Measurements from ENCODE around the gene PGM5.
"Not testable (repeated sequence)": the region's sequence is repeated elsewhere in the genome, so short reads cannot be mapped to it uniquely, and the experiment has no call there.

Gene PGM5

DNA sequence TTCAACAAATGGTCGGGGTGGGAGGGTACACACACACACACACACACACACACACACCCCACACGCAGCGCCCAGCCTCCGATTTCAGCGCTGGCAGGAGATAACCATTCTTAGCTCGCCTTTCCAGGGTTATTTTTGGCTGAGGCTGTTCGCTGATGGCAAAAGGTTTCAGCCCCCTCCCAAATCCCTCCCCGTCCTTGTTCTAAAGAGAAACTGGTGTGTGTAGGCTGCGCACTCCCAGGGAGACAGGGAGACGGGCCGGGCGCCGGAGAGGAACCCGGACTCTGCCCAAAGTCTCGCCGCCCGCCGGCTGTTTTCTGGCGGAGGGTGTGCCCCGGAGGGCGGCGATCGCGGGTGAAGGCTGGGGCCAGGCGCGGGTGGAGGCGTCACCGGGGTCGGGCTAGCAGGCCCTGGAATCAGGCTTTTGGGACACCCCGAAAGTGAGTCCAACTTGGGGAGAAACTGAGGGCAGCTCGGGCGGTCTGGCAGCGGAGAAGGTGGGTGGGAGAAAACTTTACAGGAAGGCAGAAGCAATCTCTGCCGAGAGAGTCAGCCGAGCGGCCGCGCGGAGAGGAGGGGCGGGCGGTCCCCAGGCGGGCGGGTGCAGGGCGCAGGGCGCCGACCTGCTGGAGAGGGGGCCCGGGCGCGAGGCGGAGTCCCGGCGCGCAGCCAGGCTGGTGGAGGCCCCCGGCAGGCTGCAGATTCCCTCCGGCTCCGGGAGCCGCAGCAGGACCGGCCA is at the start of gene PGM5:
TSS of gene PGM5 (plus strand) at position 232 of the 739 bp plus-strand sequence. CDS start 517 bp downstream, outside the sequence.
- DNase-seq (ENCODE audit: low read depth, low spot score), result not testable (repeated sequence)

DNA sequence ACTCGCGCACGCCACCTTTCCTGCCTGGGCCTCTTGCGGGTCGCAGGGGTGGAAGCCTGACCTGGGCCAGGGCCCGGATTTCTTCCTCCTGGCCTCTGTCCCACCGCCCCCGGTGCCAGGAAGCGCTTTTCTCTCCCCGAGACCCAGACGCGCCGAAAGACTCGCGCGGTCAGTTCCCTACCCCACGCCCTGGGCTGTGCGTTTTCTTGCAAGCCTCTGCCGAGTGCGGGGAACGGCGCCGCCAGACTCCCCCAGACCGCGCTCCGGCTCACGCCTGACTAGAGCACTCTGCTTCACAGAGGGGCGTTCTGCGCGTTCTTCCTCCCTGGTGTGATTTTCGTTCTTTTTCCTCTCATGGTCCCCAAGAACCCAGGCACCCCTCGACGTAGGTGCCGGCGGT is 49.3 kb upstream of the PGM5 start:
- not testable (repeated sequence) for DNase-seq (ENCODE audit: low read depth, low spot score)

- not testable (repeated sequence) for DNase-seq (ENCODE audit: low read depth, low spot score)
These were observed 48.8 kb upstream of the PGM5 start for GRCh38 chr9:68307654-68308053.

GRCh38 chr9:68311208-68311607 is 45.2 kb upstream of the PGM5 start:
- not testable (repeated sequence) for DNase-seq (ENCODE audit: low read depth, low spot score)

GRCh38 chr9:68318209-68318608 is 38.2 kb upstream of the PGM5 start:
- not testable (repeated sequence) for DNase-seq (ENCODE audit: low read depth, low spot score)

DNA sequence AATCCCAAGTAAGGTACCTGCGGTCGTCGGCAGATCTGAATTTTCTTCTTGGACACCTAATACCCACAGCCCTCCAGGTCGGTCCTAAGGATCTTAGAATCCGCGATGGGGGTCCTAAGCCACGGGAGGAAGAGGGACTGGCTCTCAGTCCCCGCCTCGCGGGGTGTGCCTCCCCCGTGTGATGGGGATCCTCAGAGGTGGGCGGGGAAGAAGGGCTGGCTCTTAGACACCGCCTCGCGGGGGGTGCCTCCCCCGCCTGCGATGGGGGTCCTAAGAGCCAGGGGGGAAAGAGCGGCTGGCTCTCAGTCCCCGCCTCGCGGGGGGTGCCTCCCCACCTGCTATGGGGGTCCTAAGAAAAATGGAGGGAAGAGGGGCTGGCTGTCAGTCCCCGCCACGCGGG is 32.7 kb upstream of the PGM5 start:
- not testable (repeated sequence) for DNase-seq (ENCODE audit: low read depth, low spot score)

DNA sequence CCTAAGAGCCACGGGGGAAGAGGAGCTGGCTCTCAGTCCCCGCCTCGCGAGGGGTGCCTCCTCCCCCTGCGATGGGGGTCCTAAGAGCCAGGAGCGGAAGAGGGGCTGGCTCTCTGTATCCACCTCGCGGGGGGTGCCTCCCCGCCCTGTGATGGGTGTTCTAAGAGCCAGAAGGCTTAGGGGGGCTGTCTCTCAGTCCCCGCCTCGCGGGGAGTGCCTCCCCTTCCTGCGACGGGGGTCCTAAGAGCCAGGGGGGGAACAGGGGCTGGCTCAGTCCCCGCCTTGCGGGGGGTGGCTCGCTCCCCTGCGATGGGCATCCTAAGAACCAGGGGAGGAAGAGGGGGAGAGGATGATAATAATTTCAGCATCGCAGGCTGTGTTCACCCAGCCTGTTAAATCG is 31.9 kb upstream of the PGM5 start:
- DNase-seq (ENCODE audit: low read depth, low spot score), result not testable (repeated sequence)

DNA sequence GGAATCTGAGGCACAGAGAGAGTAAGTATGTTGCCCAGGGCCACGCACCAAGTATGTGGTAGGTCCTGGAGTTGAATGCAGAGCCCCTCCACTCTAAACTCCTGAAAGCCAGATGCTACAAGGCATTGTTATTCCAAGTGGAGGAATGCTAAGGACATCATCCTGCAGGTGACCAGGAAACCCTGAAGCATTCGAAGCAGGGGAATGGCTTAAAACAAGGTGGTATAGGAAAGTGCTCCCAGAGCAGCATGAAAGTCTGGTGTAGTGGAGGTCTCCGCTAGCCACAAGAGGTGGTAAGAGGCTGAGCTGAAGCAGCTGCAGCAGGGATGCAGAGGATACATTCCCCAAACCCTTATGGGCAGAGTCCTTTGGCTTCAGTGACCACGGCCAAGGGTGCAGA is 27.3 kb upstream of the PGM5 start:
- not testable (repeated sequence) for DNase-seq (ENCODE audit: low read depth, low spot score)

DNA sequence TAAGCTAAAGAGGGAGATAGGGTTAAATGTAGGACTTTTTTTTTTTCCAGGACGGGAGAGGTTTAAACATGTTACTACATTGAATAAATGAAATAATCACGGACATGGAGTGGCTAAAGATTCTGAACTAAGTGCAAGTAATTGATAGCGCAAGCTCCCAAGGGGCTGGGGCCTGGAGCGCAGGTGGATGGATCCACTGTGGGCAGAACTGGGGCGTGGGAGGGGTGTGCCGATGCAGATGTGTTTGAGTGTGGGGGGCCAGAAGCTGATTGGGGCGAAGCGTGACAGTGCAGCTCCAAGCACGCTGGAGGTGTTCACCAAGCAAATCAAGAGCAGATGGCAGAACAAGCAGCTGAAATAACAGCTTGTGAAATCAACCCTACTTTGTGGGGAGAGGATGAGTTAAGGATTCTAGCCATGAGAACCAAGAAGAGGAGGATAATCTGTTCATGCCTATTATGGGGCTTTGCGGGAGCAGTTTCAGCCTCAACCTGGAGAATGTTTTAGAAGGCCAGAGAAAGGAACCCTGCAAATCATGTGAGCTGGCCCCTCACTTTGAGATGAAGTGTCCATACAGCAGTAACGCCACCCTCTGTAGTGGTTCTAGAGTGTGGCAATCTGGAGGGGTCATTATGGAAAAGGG is 25.8 kb upstream of the PGM5 start:
- not testable (repeated sequence) for DNase-seq (ENCODE audit: low read depth, low spot score)

DNA sequence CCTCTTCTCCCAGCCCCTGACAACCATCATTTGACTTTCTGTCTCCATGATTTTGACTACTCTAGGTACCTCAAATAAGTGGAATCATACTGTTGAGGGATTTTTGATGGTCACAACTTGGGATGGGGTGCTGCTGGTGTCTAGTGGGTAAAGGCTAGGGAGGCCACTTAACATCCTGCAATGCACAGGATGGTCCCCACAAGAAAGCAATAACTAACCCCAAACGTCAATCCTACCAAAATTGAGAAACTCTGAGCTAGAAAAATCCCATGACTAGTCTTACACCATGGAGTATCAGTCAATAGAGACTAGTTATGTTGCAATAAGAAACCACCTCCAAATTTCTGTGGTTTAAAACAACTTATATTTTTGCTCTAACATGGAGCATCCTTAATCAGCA is 24.3 kb upstream of the PGM5 start:
- not testable (repeated sequence) for DNase-seq (ENCODE audit: low read depth, low spot score)

DNA sequence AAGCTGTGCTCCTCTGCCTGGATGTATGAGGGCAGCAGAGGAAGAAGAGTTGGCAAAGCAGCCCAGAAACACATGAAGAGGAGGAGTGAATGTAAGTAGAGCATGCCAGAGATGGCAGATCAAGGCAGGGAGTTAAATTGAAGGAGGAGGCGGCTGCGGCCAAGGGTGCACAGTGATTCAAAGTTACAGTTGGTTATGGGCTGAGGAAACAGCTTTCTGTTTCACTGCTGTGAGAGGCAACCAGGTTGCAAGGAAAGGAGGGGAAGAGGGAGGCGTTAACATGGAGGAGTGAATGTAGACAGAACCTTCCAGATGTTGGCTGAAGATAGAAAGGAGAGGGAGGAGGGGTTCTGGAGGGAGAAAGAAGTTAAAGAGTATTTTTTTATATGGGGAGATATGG is 20.5 kb upstream of the PGM5 start:
- not testable (repeated sequence) for DNase-seq (ENCODE audit: low read depth, low spot score)

DNA sequence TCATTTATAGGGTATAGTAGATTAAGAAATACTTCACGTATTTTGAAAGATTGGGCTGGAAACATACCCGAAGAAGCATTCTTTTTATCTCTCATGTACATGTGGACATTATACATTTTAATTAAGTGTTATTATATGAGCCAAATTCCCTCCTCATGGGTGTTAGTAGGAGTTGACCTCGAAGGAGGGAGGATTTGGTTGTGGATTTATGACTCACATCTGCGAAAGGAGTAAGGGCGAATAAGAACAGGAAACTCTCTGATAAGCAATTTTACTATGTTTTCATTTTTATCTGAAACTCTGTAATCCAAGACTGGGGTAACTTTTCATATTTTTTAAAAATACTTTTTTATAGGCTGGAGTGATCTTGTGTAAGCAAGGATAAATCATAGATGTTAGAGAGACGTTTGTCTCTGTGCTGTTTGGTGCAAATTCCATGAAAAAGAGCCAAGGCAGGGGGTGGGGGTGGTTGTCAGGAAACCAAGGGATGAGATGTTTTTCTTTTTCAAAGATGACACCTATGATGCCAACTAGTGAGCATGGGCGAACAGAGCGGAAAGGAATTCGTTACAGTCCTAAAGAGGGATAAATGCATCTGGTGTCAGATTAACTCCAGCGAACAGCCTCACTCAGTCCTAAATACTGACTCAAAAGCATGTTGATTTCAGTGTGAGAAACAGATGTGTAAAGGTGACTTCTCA is 19.6 kb upstream of the PGM5 start:
- DNase-seq (ENCODE audit: low read depth, low spot score), result not testable (repeated sequence)

- DNase-seq (ENCODE audit: low read depth, low spot score), result not testable (repeated sequence)
These were observed 18.4 kb upstream of the PGM5 start for GRCh38 chr9:68338000-68338399.

- DNase-seq (ENCODE audit: low read depth, low spot score), result not testable (repeated sequence)
These were observed 14.0 kb upstream of the PGM5 start for GRCh38 chr9:68342265-68343025.

- not testable (repeated sequence) for DNase-seq (ENCODE audit: low read depth, low spot score)
These were observed 13.2 kb upstream of the PGM5 start for GRCh38 chr9:68343242-68343641.

DNA sequence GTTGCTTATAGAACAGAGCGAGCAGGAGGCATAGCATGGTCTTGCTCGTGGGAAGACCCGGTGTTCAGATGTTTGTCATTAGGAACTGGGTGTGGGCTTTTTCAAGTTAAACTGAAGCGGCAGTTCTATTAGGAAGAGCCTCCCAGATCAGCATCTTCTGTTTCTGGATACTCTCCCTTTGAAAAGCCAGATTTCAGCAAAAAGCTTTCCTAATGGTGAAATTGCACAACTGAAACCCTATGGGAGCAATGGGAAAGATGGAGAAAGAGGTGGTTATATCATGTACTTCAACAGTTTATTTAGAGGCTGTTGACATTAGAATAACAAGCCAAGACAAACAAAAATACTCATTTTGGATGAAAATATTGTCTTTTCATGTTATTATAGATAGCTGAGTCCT is 12.4 kb upstream of the PGM5 start:
- not testable (repeated sequence) for DNase-seq (ENCODE audit: low read depth, low spot score)

DNA sequence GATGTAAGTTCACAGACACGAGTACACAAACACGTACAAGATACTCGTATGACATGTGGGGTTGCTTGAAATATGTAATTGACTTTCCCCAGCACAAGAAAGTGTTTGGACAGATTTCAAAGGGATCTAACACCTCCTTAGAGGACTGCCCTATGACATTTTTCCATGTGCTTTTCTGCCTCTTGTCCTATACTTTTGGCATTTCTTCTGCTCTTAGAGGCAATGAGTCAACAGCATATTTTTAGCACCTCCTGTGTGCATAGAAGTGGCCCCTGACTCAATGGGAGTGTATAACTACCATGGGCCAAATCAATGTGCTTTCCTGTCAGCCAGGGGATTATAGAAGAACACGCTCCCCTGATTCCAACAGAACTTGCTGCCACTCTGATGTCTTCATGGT is 4.7 kb upstream of the PGM5 start:
- not testable (repeated sequence) for DNase-seq (ENCODE audit: low read depth, low spot score)

DNA sequence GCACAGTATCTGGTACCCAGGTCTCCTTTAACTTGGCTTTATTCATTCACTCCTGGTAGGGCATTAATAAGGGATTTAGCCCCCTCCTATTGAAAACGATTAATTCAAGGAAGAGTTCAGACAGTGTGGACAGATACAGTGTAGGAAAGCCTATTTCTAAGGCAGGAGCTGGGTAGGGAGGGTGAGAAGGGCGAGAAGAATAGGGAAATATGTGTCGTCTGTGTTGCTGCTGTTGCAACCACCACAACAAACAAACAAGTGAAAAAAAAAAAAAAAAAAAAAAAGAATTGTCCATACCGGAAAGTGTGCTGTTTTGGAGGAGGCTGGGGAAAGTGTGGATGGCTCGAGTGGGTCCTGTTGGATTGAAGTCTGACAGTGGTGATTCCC is 425 bp upstream of the PGM5 start:
- DNase-seq (ENCODE audit: low read depth, low spot score), result not testable (repeated sequence)

GRCh38 chr9:68357119-68357714 is 806 bp downstream of the PGM5 start:
- not testable (repeated sequence) for DNase-seq (ENCODE audit: low read depth, low spot score)

GRCh38 chr9:68366933-68367547 is 10.6 kb downstream of the PGM5 start:
- DNase-seq (ENCODE audit: low read depth, low spot score), result not testable (repeated sequence)

GRCh38 chr9:68375789-68376188 is 19.4 kb downstream of the PGM5 start:
- not testable (repeated sequence) for DNase-seq (ENCODE audit: low read depth, low spot score)

All from activated CD4-positive, CD25-positive, alpha-beta regulatory T cell treated with anti-CD3 and anti-CD28 coated beads, Interleukin-2, amount 50 U/mL, for 16 hours (primary cell).